Measurements from ENCODE around the gene RRAS2. TPM values are rescaled to one million over a fixed set of nuclear protein-coding genes. Genes with fewer than 3 reads are reported as not detected.

Gene RRAS2
- total and polyA plus RNA-seq, 9 of the 15 experiments (the other 6 are each of a cell fraction or from before 2014, with no cell fraction given), result 9.4 to 47.5 (median 37.6) TPM

DNA sequence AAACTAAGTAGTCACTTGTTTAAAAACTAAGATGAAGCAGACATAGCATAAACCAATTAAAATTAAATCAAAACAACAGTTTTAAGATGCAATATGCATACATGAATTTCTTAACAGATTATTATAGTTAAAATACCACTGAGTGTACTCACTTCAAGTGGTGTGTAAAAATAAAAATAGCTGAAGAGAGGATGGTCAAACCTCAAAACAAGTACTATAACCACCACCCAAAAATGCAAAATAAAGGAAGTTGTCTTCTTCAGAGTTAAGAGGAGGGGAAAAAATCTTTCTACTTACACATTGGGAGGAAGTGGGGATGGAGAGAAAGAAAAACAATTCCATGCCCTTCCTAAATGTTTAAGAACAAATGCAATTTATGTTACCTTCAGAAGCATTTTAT is 31.9 kb downstream of the RRAS2 start (continued):
- TF ChIP-seq, protein P1, sequence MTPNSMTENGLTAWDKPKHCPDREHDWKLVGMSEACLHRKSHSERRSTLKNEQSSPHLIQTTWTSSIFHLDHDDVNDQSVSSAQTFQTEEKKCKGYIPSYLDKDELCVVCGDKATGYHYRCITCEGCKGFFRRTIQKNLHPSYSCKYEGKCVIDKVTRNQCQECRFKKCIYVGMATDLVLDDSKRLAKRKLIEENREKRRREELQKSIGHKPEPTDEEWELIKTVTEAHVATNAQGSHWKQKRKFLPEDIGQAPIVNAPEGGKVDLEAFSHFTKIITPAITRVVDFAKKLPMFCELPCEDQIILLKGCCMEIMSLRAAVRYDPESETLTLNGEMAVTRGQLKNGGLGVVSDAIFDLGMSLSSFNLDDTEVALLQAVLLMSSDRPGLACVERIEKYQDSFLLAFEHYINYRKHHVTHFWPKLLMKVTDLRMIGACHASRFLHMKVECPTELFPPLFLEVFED (CRISPR knock-in tag; conservative IDR thresholded peaks at IDR 0.05), result no peak
- TF ChIP-seq FOS (IDR thresholded peaks at IDR 0.05; ENCODE audit: extremely low read depth, insufficient read length) (no peak), SMC3 (conservative IDR thresholded peaks at IDR 0.05; ENCODE audit: insufficient read depth, low read depth, low read length) (no peak), THRAP3 (IDR thresholded peaks at IDR 0.05; ENCODE audit: borderline replicate concordance) (no peak)

DNA sequence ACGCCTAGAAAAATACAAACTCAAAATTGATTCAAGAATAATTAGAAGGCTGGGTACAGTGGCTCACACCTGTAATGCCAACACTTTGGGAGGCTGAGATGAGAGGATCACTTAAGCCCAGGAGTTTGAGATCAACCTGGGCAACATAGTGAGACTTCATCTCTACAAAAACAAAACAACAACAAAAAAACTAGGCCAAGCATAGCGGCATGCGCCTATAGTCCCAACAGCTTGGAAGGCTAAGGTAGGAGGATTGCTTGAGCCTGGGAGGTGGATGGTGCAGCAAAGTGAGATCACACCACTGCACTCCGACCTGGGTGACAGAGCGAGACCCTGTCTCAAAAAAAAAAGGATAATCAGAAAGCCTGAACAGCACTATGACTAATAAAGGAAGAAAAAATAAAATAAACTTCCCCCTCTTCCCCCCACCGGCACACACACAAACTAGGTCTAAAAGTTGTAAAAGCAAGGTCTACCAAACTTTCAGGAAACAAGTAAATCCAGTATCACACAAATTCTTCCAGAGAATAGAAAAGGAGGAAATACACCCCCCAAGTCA is 35.8 kb downstream of the RRAS2 start:
- H3K9me1 ChIP-seq (ENCODE audit: control insufficient read depth, insufficient read depth, low read length), result no peaks in the 10 kb centered on the region
- no peak for DNase-seq (ENCODE audit: extremely low read depth in 1 of 4, low spot score in 3 of 4)
- no peaks in the 10 kb centered on the region for H4K20me1 ChIP-seq (replicated peaks; ENCODE audit: control insufficient read depth, insufficient read depth, low read length)
- CTCF ChIA-PET (ENCODE audit: low intra/inter-chr PET ratio), result no interaction called here
- no peak overlapping the region for H2AFZ ChIP-seq (ENCODE audit: low read depth, low read length)
- intact Hi-C loops (cut with micrococcal nuclease), result no loop called here
- no peak for TF ChIP-seq EP400 (IDR thresholded peaks at IDR 0.05)
- TF ChIP-seq MITF (IDR thresholded peaks at IDR 0.05), result no peak
- no peak for TF ChIP-seq CEBPG (CRISPR knock-in tag; IDR thresholded peaks at IDR 0.05)
- TF ChIP-seq CEBPG (tag; conservative IDR thresholded peaks at IDR 0.05 in 1 of 2, IDR thresholded peaks at IDR 0.05 in 1 of 2), result no peak
- TF ChIP-seq, protein P2, sequence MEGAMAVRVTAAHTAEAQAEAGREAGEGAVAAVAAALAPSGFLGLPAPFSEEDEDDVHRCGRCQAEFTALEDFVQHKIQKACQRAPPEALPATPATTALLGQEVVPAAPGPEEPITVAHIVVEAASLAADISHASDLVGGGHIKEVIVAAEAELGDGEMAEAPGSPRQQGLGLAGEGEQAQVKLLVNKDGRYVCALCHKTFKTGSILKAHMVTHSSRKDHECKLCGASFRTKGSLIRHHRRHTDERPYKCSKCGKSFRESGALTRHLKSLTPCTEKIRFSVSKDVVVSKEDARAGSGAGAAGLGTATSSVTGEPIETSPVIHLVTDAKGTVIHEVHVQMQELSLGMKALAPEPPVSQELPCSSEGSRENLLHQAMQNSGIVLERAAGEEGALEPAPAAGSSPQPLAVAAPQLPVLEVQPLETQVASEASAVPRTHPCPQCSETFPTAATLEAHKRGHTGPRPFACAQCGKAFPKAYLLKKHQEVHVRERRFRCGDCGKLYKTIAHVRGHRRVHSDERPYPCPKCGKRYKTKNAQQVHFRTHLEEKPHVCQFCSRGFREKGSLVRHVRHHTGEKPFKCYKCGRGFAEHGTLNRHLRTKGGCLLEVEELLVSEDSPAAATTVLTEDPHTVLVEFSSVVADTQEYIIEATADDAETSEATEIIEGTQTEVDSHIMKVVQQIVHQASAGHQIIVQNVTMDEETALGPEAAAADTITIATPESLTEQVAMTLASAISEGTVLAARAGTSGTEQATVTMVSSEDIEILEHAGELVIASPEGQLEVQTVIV (CRISPR knock-in tag; IDR thresholded peaks at IDR 0.05; ENCODE audit: borderline replicate concordance), result no peak
- TF ChIP-seq SETDB1 (IDR thresholded peaks at IDR 0.05; ENCODE audit: low read length), result no peak
- no peak for TF ChIP-seq E2F3 (CRISPR knock-in tag; IDR thresholded peaks at IDR 0.05)
- TF ChIP-seq NONO (IDR thresholded peaks at IDR 0.05; ENCODE audit: low read depth in 2 of 2, low read length in 1 of 2), result no peak
- no peak overlapping the region for H3K9ac ChIP-seq (ENCODE audit: insufficient read depth in 1 of 2, low read depth in 2 of 2, low read length in 2 of 2)
- no peak overlapping the region for H3K27ac ChIP-seq (ENCODE audit: extremely low read depth, low read depth, low read length)
- FAIRE-seq, result no peak
- no peaks in the 10 kb centered on the region for H3K27me3 ChIP-seq (ENCODE audit: control insufficient read depth in 2 of 2, insufficient read depth in 2 of 2, low read length in 2 of 2)
- H3K36me3 ChIP-seq (ENCODE audit: control insufficient read depth, insufficient read depth, low read length), result no peaks in the 10 kb centered on the region
- 95% methylated on average over 4 of the region's 6 CpGs for WGBS (ENCODE audit: insufficient coverage, low coverage, missing lambda C conversion rate)
- POLR2A ChIA-PET, result no interaction called here
- no TSS peak for BruUV-seq (replicated peaks)
- no peak overlapping the region for H3K4me3 ChIP-seq
- in situ Hi-C loops (cut with MboI), result no loop called here
- no peak overlapping the region for H3K4me2 ChIP-seq (ENCODE audit: insufficient read depth, low read length)
- no peaks in the 10 kb centered on the region for H3K4me1 ChIP-seq (replicated peaks in 1 of 2; ENCODE audit: control insufficient read depth in 2 of 2, insufficient read depth in 2 of 2, low read length in 2 of 2)
- peaks cover 58% of the 10 kb centered on the region for H3K79me2 ChIP-seq (ENCODE audit: control insufficient read depth, insufficient read depth, low read length)
- H3K9me3 ChIP-seq (replicated peaks; ENCODE audit: control insufficient read depth, insufficient read depth, low read depth, low read length), result no peaks in the 10 kb centered on the region
- ATAC-seq, result no peak
